Activated gamma-delta T cell (primary cell): Measurements from ENCODE around the gene RAB3D.
A peak's percentile ranks its signal among the peaks of the same experiment; 100 is the strongest.
"Not testable (repeated sequence)": the region's sequence is repeated elsewhere in the genome, so short reads cannot be mapped to it uniquely, and the experiment has no call there.

Experiments
- DNase-seq: peaks from one replicate; lab custom pipeline; 2025; lab: John Stamatoyannopoulos, UW
- total RNA-seq, 2 donors: gene quantifications; one replicate each; lab custom pipeline; 2026; lab: John Stamatoyannopoulos, UW

Gene RAB3D
- total RNA-seq = 8.0 to 12.4 reads per million in 2 donors

GRCh38 chr19:11339254-11340098, at the start of gene RAB3D:
TSS of gene RAB3D (minus strand) at chr19:11339657. CDS start at chr19:11337399, 2,258 bp downstream.
- peak; percentile 42 for DNase-seq

GRCh38 chr19:11387162-11388034, 47.9 kb upstream of the RAB3D start:
- DNase-seq = no peak

- DNase-seq = no peak
Observed at GRCh38 chr19:11384778-11385129, 45.3 kb upstream of the RAB3D start.

GRCh38 chr19:11383706-11384048, 44.2 kb upstream of the RAB3D start:
- DNase-seq = no peak

- DNase-seq = no peak
Observed at GRCh38 chr19:11382898-11383705, 43.6 kb upstream of the RAB3D start.

GRCh38 chr19:11380653-11381537, 41.4 kb upstream of the RAB3D start:
- DNase-seq = peak; percentile 78

GRCh38 chr19:11379857-11380350, 40.4 kb upstream of the RAB3D start:
- DNase-seq = no peak

GRCh38 chr19:11379269-11379845, 39.9 kb upstream of the RAB3D start:
- DNase-seq = not testable (repeated sequence)

GRCh38 chr19:11378319-11379189, 39.1 kb upstream of the RAB3D start:
- DNase-seq = no peak

- no peak for DNase-seq
Observed at GRCh38 chr19:11377756-11378155, 38.3 kb upstream of the RAB3D start.

GRCh38 chr19:11377237-11377636, 37.8 kb upstream of the RAB3D start:
- no peak for DNase-seq

- DNase-seq = peak; percentile 38
Observed at GRCh38 chr19:11375143-11375948, 35.9 kb upstream of the RAB3D start.

GRCh38 chr19:11374433-11375142, 35.1 kb upstream of the RAB3D start, which contains the start of gene SWSAP1:
TSS of gene SWSAP1 (plus strand) at chr19:11374666. CDS start at chr19:11374681, 15 bp downstream.
- peak; percentile 85 for DNase-seq

GRCh38 chr19:11373885-11374432, 34.5 kb upstream of the RAB3D start:
- no peak for DNase-seq

GRCh38 chr19:11373166-11373884, 33.9 kb upstream of the RAB3D start:
- no peak for DNase-seq

GRCh38 chr19:11370744-11371143, 31.3 kb upstream of the RAB3D start:
- DNase-seq = no peak

- DNase-seq = no peak
Observed at GRCh38 chr19:11367528-11367927, 28.1 kb upstream of the RAB3D start.
